Activated CD4-positive, alpha-beta T cell treated with anti-CD3 and anti-CD28 coated beads, Interleukin-2, Interleukin-4, amounts not matched to agents 100 ng/mL and 50 ng/mL, durations not matched to agents 16 hours and 8 hours (primary cell): Measurements from ENCODE around the gene CDV3.
"Not testable (repeated sequence)": the region's sequence is repeated elsewhere in the genome, so short reads cannot be mapped to it uniquely, and the experiment has no call there.

Experiments
- DNase-seq: peaks from one replicate; pipeline ENCODE4 v3.0.0-alpha.2; 2020; ENCODE audit warnings: low spot score

CDV3 gene, protein sequence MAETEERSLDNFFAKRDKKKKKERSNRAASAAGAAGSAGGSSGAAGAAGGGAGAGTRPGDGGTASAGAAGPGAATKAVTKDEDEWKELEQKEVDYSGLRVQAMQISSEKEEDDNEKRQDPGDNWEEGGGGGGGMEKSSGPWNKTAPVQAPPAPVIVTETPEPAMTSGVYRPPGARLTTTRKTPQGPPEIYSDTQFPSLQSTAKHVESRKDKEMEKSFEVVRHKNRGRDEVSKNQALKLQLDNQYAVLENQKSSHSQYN

GRCh38 chr3:133573629-133574194, at the start of gene CDV3:
Gene CDV3, plus strand, starts transcription at chr3:133573686. Its CDS starts 359 bp downstream, at chr3:133574045.
- DNase-seq = no peak

DNA sequence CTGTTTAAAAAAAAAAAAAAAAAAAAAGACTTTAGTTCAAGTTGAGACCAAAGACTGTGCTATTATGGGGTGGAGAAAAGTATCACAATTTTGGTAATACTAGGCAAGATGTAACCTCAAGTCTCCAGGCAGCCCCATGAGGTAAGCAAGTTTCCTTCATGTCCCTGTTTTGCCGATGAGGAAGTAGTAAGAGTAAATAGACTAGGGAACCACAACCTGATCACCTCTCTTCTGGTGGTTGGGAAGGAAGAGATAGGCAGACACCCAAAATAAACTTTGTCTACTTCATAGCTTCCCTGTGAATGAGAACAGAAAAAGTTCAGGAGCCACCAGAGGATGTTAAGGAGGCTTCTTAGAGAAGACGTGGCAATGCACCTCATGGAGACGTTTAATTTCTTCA, 49.7 kb upstream of the CDV3 start:
- not testable (repeated sequence) for DNase-seq

DNA sequence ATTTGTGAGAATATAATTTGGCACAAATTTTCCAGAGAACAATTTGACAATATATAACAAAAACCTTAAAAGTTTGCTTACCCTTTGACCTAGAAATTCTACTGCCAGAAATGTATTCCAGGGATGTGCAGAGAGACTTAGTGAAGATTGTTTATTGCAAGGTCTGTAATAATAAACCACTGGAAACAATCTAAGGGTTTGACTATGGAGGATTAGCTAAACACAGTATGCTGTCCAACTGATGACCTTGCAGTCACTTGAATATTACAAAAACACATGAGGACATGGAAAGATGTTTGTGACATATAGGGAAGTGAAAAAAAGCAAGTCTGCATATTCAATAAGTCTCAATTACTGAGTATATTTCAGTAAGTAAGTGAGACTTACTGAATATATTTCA, 48.1 kb upstream of the CDV3 start:
- DNase-seq = no peak

DNA sequence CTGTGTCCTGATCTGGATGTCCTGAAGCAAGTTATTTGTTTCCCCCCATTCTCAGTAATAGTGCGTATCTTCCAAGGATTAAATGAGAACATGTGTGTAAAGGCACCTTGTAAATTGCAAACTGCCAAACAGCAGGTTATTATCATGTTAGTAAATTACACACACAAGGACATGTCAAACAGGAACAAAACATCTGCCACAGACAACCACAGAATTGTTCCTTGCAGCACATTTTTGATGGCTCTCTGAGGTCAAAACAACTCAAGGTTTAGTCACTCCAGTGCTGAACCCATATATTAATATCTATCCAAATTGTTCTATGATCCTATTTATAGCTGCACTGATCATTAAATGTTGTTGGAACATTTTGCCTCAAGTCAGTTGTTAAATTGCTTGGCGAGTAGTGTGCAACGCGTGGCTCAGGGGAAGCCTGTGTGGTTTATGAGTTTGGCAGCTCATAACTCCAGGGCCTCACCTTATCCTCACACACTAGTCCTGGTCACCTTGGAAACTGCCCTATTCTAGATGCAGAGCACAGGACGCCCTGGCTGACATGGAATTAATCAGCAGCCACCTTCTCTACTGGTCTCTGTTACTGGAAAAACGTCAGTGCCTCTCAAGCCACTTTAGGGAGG, 46.3 kb upstream of the CDV3 start:
- DNase-seq = no peak

DNA sequence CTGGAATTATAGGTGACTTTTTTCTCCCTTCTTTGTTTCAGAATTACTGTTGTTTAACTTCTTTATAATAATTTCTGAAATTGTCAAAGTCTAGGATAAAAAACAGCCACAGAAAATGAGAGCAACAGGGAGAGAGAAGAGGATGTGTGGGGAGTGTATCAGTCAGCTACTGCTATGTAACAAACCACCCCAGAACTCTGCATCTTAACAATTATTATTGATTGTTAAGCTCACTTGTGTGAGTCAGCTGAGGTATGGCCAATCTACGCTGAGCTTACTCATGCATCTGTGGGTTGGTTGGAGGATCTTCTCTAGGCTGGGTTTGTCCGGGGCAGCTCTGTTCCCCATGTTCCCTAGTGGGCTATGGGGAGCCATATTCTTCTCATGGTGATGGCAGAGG, 43.7 kb upstream of the CDV3 start:
- DNase-seq = no peak

- DNase-seq = no peak
Observed at GRCh38 chr3:133531981-133532380, 41.5 kb upstream of the CDV3 start.

DNA sequence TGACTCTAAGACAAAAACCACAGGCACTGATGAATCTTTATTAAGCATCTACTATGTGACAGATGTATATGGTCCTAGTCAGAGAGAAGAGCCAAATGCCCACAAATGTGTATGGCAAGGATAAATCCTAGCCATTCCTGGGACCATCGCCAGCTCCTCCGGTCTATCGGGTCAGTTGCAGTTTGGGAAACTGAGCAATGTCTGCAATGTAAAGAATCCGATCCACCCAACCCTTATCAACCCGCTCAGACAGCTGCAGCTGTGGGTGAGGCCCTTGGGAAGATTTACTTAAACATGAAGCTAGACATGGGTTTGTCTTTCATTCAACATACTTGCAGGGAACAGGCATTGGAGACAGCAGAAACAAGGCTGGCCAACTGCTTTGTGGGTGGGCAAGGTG, 40.5 kb upstream of the CDV3 start:
- DNase-seq = no peak

DNA sequence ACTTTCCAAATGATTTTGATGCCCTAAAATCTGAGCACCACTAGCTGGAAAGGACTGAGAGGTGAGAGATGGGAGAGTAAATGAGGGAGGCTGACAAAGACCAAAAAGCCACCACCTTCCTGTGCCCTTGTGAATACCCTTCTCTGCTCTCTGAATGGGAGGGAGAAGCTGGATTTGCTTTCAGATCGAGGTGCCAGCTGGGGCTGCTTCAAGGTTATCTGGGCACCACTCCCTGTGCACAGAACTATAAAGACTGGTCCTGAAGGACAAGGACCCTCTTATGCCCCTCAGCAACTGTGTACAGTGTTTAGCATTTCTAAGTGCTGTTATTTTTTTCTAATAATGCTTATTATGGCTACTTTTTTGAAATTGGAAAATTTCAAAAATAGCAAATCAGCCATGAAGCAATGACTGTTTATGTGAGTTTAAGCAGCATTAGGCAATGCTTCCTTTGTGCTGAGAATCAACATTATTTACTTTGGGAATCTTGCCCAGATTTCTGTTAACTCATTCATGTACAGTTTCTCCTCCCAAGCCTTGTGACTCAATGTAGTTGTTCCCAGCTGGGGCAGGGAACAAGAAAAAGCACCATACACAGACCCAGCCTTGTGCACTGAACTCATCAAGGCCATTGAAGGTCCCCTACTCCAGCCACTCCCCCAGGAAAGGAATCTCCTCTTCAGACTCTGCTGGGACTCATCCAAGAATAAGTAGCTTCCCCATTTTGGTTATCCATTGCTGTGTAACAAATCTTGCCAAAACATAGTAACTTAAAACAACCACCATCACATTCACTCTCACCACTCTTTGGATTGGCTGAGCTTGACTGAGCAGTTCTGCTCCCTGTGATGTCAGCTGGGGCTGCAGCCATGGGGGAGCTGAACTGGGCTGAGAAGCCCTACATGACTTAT, 37.3 kb upstream of the CDV3 start:
- DNase-seq = no peak

DNA sequence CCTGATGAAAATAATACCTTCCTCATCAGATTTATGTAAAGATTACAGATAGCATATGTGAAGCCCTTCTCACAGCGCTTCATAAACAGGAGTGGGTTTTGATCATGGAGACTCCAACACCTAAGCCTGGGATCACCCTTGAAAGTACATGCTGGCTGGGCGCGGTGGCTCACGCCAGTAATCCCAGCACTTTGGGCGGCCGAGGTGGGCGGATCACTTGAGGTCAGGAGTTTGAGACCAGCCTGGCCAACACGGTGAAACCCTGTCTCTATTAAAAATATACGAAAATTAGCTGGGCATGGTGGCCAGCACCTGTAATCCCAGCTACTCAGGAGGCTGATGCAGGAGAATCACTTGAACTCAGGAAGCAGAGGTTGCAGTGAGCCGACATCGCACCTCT, 36.4 kb upstream of the CDV3 start:
- DNase-seq = not testable (repeated sequence)

- no peak for DNase-seq
Observed at GRCh38 chr3:133538154-133538553, 35.3 kb upstream of the CDV3 start.

DNA sequence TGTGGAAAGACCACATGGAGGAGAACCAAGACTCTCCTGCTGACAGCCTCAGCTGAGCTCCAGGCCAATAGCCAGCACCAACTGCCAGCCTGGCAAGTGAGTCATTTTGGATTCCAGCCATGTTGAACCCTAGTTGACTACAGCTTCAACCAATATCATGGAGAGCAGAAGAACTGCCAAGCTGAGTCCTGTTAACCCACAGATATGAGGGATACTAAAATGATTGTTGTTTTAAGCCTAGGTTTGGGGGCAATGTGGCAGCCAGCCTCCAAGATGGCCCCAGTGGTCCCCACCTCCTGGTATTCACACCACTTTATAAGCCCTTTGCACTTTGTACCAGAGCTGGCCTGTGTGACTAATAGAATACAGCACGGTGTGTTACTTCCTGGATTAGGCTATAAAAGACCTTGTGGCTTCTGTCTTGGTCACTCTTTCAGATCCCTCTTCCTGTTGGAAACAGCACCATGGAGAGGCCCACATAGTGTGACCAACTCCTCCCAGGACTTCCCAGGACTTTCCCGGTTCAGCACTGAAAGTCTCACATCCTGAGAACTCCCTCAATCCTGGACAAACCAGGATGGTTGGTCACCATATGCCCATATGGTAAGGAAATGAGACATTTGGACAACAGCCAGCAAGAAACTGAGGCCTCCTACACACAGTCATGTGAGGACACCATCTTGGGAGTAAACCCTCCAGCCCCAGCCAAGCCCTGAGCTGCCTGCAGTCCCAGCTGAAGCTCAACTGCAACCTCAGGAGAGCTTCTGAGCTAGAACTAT, 32.4 kb upstream of the CDV3 start:
- DNase-seq = no peak

DNA sequence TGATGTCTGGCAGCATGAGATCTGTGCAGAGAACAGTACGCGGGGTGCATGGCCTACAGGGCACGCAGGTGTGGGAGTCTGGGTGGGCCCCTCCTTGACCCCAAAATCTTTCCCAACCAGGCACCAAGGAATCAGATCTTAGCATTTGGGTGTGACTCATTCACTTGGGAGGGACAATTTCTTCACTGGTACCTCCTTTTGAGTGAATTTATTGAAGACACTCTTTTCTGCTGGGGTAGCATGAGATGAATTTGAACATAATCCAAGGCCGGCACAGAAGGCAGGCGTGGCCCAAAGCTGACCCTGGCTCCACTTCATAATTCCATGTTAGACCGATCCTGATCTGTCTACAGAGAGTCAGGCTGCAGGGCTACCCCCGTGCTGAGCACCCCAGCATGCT, 30.6 kb upstream of the CDV3 start:
- no peak for DNase-seq

GRCh38 chr3:133544983-133545382, 28.5 kb upstream of the CDV3 start:
- DNase-seq = not testable (repeated sequence)

GRCh38 chr3:133547432-133548041, 25.9 kb upstream of the CDV3 start:
- no peak for DNase-seq

DNA sequence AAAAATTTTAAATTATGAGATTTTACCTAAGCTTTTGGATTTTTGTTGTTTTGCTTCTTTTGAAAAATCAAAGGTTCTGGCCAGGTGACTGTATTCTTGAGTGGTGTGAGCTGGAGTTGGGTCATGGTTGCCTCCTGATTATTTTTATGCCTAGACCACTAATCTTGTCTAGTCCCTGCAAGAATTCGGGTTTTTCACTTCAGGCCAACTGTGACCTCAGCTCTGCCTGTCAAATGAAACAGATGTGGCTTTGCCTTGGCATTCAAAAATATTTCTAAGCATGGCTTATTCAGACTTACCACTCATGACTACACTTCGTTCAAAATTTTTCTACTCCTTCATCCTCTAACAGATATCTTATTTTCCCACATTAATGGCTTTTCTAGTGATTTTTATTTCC, 25.4 kb upstream of the CDV3 start:
- DNase-seq = no peak

GRCh38 chr3:133549565-133549964, 23.9 kb upstream of the CDV3 start:
- DNase-seq = no peak

GRCh38 chr3:133551589-133551988, 21.9 kb upstream of the CDV3 start:
- not testable (repeated sequence) for DNase-seq

DNA sequence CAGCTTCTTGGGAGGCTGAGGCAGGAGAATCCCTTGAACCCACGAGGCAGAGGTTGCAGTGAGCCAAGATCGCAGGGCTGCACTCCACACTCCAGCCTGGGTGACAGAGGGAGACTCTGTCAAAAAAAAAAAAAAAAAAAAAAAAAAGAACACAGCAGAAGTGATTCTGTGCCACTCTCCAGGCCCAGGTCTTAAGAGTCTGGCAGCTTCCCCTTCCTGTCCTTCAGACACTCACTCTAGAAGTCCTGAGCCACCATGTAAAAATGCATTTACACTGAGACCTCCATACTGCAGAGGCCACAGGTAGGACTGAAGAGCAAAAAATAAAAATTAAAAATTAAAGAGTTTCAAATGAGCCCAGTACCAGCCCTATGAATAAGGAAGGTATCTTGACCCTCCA, 11.8 kb upstream of the CDV3 start:
- DNase-seq = no peak

- DNase-seq = no peak
Observed at GRCh38 chr3:133562376-133562775, 11.1 kb upstream of the CDV3 start.

- DNase-seq = no peak
Observed at GRCh38 chr3:133563186-133563591, 10.3 kb upstream of the CDV3 start.

GRCh38 chr3:133563816-133564215, 9.7 kb upstream of the CDV3 start:
- no peak for DNase-seq
